ENCODE measurements around the gene AREL1.

The AREL1 gene

GRCh38 chr14:74697976-74698375, 14.9 kb downstream of the AREL1 start:
- no peak for DNase-seq

DNA sequence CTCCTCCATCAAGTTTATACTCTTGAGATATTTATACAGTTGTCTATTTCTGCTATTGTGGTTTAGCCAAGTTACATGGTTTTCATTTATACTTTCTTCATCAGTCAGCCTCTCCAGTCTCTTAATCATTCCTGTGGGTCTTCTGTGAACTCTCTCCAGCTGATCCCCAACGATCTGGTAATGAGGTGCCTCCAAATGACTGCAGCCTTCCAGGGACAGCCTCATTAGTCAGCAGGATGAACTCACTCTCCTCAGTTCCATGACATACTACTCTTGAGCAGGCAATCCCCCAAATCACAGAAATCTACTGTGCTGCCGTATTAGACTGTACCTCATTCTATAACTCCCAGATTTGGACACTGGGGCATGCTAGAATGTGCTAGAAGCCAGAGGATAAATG, 15.3 kb downstream of the AREL1 start:
- no peak for DNase-seq

DNA sequence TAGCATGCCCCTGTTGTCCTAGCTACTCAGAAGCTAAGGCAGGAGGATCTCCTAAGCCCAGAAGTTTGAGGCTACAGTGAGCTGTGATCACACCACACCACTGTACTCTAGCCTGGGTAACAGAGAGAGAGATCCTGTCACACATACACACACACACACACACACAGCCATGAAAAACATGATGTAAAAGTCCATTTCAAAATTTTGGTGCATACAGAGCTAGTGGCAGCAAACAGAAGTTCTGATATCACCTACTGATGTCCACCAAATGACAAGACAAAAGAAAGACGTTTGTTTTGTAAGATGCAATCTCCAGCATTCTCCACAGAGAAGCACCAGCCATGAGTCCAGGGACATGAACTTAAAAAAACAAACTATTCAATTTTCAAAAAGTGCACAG, 15.9 kb downstream of the AREL1 start:
- DNase-seq, result no peak

DNA sequence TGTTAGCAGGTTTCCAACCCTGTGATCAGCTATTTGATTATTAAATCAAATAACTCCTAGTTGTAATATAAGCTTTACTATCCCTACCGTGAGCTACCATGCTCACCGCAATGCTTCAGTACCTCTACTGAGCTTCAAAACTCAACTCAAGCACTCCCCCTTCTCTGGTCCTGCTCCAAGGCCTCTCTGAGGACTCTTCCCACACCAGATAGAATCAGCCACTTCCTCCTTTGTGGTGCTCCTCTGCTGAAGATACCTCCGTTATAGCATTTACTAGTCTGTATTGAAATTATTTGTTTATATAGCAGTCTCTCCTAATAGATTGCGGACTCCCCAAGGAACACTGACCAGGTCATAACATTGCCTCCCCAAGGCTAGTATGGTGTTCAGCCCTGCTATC, 17.5 kb downstream of the AREL1 start:
- DNase-seq, result no peak

- DNase-seq, result no peak
Measured at GRCh38 chr14:74693191-74693590, 19.7 kb downstream of the AREL1 start.

GRCh38 chr14:74691456-74691855, 21.4 kb downstream of the AREL1 start:
- DNase-seq, result no peak

DNA sequence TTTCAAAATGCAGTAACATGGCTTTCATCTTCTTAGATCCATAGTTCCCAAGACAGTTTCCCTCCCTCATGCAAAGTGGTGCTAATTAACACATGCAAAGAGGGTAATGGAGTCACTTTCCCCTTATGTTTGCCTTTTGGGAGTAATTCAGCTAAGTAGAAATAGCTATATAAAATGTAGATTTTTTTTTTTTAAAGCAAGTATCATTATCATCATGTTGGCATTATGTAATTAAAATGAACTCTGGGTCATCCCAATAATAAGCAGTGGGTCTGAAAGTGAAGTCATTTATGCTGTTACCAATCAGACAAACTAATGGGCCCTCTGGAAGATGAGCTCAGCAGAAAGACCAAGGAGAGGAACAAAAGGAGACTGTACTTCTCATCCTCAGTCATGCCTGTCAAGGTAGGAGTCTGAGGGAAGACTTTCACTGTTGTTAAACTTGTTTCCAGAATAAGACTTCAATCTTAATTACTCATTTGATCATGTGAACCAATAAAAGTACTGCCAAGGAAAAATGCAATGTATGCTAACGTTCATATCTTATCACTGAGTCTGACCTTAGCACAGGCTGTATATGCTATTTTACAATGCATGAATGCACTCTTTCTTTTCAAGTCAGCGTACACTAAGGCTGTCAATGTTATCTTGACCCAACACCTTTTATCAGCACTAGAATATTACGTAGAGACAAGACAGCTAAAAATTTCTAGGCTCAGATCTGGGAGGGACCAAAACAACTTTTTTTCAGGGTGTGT, 26.8 kb downstream of the AREL1 start:
- no peak for DNase-seq

GRCh38 chr14:74685056-74685455, 27.8 kb downstream of the AREL1 start:
- no peak for DNase-seq

DNA sequence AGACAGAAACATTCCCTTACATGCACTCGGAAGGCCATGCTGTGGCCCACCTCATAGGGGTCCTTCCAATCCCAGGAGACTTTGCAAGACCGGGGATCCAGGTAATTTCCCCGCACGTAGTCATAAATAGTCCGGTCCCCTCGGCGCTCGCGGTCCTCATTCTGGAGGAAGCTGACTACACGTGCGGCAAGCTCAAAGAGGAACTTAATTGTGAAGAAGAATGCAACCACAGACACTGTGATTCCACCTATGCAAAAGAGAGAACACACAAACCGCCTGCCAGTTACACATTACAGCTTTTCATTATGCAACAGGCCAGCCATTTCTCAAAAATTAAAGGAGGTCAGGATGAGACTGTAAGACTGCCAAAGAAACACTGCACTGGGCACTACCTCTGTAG, 28.4 kb downstream of the AREL1 start:
- no peak for DNase-seq

GRCh38 chr14:74683406-74683805, 29.5 kb downstream of the AREL1 start:
- no peak for DNase-seq

GRCh38 chr14:74682169-74682952, 30.5 kb downstream of the AREL1 start:
- no peak for DNase-seq

DNA sequence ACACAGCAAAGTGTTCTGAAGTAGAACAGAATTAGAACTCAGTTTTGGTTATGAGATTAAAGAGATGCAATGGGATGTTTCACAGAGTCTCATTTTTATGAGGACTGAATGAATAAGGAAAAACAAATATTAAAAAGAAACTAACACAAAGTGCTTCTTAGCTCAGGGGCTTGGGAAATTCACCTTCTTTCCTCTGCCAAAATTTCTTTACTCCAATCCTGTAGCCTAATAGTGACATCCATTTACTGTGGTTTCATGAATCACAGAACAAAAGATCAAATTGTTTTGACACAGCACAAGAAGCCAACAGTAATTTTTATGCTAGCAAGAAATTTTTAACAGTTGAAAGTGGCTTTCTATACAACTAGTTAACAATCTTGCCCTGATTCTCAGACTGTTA, 37.7 kb downstream of the AREL1 start:
- no peak for DNase-seq

DNA sequence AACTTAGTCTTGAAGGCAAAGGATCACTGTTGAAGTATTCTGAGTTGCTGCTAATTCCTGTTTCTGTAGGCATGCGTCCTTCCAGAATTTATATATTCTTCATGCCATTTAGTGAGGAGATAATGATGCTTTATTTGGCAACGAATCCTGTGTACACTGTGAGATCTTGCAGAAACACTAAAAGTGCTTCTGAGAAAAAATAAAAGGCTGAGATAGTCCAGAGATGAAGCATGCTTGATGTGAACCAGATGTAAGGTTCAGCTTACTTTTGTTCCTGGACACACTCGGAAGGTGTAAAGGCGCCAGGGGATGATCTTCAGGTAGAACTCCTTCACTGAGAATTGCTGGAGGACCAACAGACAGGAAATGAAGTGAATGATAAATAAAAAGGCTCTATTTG, 39.1 kb downstream of the AREL1 start:
- no peak for DNase-seq

DNA sequence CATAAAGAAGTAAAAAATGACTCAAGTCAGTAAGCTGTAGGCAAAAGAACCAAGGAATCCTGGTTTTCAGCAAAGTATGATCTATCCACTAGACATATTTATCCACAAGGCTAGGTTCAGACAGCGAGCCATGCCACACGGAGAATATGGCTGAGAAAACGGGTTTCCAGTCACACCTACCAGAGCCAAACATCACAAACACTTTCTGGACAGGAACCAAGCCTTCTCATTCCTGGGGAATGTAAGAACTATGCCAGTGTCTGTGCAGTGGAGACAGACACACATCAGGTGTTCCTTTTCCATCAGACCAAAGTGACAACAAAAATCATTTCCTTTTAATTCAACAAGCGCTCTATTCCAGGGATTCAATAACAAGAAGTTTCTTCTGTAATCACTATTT, 41.1 kb downstream of the AREL1 start:
- no peak for DNase-seq

DNA sequence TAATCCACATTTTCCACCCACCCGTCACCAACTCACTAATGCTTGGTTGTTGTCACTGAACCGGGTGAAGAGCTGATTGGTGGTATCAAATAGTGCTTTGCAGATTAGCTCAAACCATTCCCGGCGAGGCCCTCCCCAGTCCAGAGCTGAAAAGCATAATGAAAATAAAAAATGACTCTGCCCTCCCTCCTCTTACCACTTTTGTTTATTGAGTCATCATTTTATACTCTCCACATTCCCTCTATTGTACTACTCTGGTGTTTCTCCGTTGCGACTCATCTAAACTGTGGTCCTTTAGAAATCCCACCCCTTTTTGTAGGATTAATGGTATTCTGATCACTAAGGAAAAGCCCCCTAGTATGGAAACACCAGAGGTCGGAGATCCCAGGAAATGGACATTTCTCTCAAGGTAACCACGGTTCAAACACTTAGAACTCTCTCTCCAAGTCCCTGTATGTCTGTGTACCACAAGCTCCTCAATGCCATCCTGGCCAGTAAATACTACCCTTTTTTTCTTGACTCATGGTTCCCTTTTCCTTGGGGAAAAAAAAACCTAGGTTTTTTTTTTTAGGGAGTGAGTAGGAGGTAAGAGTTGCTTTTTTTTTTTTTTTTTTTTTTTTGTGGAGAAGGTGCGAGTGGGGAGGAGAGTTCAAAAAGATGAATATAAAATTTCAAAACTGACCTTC, 42.0 kb downstream of the AREL1 start:
- no peak for DNase-seq

- no peak for DNase-seq
Measured at GRCh38 chr14:74669846-74670245, 43.0 kb downstream of the AREL1 start.

DNA sequence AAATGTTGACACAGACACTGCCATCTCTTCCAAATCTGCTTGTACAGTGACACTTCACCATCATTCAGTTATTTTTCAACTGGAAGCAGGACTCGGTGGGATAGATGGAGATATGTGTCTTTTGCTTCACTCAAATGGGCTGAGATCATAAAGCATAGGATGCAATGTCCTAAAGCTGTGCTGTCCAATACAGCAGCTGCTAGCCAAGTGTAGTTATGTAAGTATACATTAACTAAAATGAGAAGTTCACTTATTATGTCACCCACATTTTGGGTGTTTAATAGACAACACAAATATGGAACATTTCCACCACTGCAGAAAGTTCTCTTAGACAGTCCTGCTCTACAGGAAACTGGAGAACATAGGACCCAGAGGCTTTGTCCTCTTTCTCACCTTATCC, 43.6 kb downstream of the AREL1 start:
- DNase-seq, result no peak

DNA sequence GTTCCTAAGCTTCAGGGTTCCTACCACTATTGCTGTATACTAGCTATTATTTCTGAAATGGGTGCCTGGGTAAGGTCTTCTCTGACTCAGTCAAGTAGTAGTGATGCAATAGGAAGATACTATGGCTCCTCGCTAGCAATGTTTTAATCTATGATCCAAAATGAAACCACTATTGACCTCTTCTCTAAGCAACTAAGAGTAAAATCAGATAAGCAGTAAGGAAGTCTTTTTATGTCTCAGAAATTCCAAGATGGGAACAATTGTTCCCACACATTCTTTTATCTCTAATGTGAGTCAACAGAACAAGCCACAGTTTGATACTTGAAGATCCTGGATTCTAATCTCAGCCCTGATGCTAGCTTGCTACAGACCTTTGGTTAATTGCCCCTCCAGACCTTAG, 45.1 kb downstream of the AREL1 start:
- no peak for DNase-seq

DNA sequence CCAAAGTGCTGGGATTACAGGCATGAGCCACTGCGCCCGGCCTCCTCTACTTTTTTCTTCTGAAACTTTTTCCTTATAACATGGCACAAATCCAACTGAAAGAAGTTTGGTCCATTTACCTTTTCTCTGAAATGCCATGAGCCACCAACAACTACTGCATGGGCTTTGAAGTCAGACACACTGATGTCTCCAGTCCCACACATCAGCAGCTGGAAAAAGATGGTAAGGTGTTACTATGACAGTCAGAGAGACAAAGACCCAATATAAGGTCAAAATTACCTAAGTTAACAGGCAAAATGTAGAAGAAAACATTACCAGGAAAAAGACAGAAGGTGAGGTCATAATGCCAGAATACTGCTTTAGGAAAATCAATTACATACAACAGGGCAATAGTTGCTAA, 48.2 kb downstream of the AREL1 start:
- no peak for DNase-seq

GRCh38 chr14:74663884-74664283, 49.0 kb downstream of the AREL1 start:
- DNase-seq, result no peak

- DNase-seq, result no peak
Measured at GRCh38 chr14:74661726-74662450, 51.0 kb downstream of the AREL1 start.

DNA sequence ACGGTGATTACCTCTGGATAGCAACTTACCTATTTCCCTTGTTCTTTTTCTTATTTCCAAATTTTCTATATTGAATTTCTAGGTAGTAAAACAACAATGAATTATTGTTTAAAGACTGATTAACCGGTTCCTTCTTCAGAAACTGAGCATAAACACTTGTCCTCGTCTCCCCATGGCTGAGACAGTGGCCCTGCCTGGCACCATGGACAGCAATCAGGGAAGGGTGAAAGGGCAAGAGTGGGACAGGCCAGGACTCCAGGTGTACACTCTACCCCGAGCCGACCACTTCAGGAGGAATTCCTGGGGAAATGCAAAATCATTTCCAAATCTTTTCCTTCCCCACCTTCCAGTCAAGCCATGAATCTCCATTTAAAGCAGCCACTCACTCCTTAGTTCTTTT, 52.0 kb downstream of the AREL1 start:
- DNase-seq, result no peak

DNA sequence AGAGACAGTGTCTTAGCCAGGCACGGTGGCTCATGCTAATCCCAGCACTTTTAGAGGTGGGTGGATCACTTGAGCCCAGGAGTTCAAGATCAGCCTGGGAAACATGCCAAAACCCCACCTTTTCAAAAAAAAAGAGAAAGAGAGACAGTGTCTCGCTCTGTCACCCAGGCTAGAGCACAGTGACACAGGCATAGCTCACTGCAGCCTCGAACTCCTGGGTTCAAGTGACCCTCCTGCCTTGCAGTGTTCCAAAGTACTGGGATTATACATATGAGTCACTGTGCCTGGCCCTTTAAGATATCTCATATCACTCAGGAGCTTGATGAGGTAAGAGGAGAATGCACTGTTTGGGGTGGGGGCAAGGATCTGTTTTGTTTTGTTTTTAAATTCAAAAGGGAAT, 52.7 kb downstream of the AREL1 start:
- peak; percentile 58 for DNase-seq

Measured in NCI-H2171 treated with DMSO at 0.1 percent for 48 hours (cell line).